NT2/D1 (cell line): Measurements from ENCODE around the gene KRT37.
A peak's percentile ranks its signal among the peaks of the same experiment; 100 is the strongest.

Experiments used
- DNase-seq: peaks from one replicate; pipeline ENCODE4 v3.0.0-alpha.2; 2011; ENCODE audit warnings: low read depth, low spot score
- H3K27me3 ChIP-seq: 2 replicates; pipeline ENCODE4 v1.6.0; 2011; ENCODE audit warnings: mild to moderate bottlenecking; ENCODE audit not compliant: insufficient read length, insufficient read depth
- H3K36me3 ChIP-seq: 2 replicates; pipeline ENCODE4 v1.6.1; 2011; ENCODE audit warnings: mild to moderate bottlenecking, low read length, mixed read lengths; ENCODE audit not compliant: insufficient read depth, insufficient read length
- H3K4me1 ChIP-seq: 2 replicates; pipeline ENCODE4 v1.5.1; 2011; ENCODE audit not compliant: insufficient read depth, insufficient read length
- H3K4me3 ChIP-seq: 2 replicates; pipeline ENCODE4 v1.5.1; 2011; ENCODE audit warnings: low read depth; ENCODE audit not compliant: insufficient read length
- H3K9ac ChIP-seq: 2 replicates; pipeline ENCODE4 v1.6.0; 2011; ENCODE audit warnings: low read depth; ENCODE audit not compliant: insufficient read length
- H3K9me3 ChIP-seq: 2 replicates; pipeline ENCODE4 v1.5.1; 2011; ENCODE audit warnings: mild to moderate bottlenecking, low read length; ENCODE audit not compliant: insufficient read depth
- SUZ12 ChIP-seq: IDR thresholded peaks from 2 replicates; pipeline ENCODE4 v1.6.1; 2011; ENCODE audit not compliant: insufficient read length, insufficient read depth; ENCODE audit errors: extremely low read depth
- YY1 ChIP-seq: IDR thresholded peaks from 2 replicates; pipeline ENCODE4 v1.6.1; 2011; ENCODE audit not compliant: insufficient read length, insufficient read depth
- ZNF274 ChIP-seq: IDR thresholded peaks from 2 replicates; pipeline ENCODE4 v1.6.1; 2011; ENCODE audit warnings: mild to moderate bottlenecking, low read depth, low read length

Gene KRT37

GRCh38 chr17:41415833-41416335 lies 8.5 kb downstream of the KRT37 start:
- H3K9ac ChIP-seq, result no peak overlapping the region
- H3K36me3 ChIP-seq, result no peaks in the 10 kb centered on the region
- TF ChIP-seq YY1, result no peak
- no peak for TF ChIP-seq ZNF274
- no peak for TF ChIP-seq SUZ12
- no peaks in the 10 kb centered on the region for H3K27me3 ChIP-seq
- no peaks in the 10 kb centered on the region; the same call in 1 of the 2 replicates for H3K9me3 ChIP-seq
- DNase-seq, result no peak
- H3K4me1 ChIP-seq, result peaks cover 8% of the 10 kb centered on the region
- no peak overlapping the region for H3K4me3 ChIP-seq

- H3K36me3 ChIP-seq, result no peaks in the 10 kb centered on the region
- no peak overlapping the region for H3K9ac ChIP-seq
- H3K27me3 ChIP-seq, result no peaks in the 10 kb centered on the region
- no peaks in the 10 kb centered on the region; the same call in 1 of the 2 replicates for H3K9me3 ChIP-seq
- TF ChIP-seq SUZ12, result no peak
- no peak for TF ChIP-seq YY1
- TF ChIP-seq ZNF274, result no peak
- H3K4me3 ChIP-seq, result no peak overlapping the region
- DNase-seq, result no peak
- peaks cover 8% of the 10 kb centered on the region for H3K4me1 ChIP-seq
Measured at GRCh38 chr17:41415411-41415810, 9.0 kb downstream of the KRT37 start.

DNA sequence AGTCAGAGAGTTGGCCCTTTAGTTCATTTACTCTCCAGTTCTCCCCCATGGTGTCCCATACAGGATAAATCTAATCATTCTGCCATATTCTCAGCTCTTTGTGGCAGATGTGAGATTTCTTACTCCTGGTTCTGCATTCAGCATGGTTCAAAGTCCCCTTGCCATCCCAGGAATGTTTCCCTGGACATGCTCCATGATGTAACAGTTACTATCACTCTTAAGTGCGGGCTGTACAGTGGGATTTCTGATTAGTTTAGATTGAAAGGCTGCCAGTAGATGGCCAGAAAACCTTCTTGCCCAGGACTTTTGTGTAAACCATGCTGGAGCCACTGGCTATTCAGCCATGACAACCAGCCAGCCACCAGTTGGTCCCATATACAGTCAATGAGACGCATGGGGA lies 10.4 kb downstream of the KRT37 start:
- DNase-seq, result no peak
- Histone ChIP-seq H3K27me3 (no peaks in the 10 kb centered on the region), H3K36me3 (no peaks in the 10 kb centered on the region), H3K4me1 (peaks cover 8% of the 10 kb centered on the region), H3K9ac (no peak overlapping the region), H3K4me3 (no peak overlapping the region), H3K9me3 (no peaks in the 10 kb centered on the region; the same call in 1 of the 2 replicates)
- TF ChIP-seq ZNF274 (no peak), SUZ12 (no peak), YY1 (no peak)

GRCh38 chr17:41413353-41413957 lies 10.9 kb downstream of the KRT37 start:
- DNase-seq, result peak; percentile 48
- TF ChIP-seq SUZ12 (no peak), ZNF274 (no peak), YY1 (no peak)
- Histone ChIP-seq H3K4me3 (no peak overlapping the region), H3K27me3 (no peaks in the 10 kb centered on the region), H3K9ac (no peak overlapping the region), H3K4me1 (peaks cover 8% of the 10 kb centered on the region), H3K9me3 (no peaks in the 10 kb centered on the region; the same call in 1 of the 2 replicates), H3K36me3 (no peaks in the 10 kb centered on the region)

DNA sequence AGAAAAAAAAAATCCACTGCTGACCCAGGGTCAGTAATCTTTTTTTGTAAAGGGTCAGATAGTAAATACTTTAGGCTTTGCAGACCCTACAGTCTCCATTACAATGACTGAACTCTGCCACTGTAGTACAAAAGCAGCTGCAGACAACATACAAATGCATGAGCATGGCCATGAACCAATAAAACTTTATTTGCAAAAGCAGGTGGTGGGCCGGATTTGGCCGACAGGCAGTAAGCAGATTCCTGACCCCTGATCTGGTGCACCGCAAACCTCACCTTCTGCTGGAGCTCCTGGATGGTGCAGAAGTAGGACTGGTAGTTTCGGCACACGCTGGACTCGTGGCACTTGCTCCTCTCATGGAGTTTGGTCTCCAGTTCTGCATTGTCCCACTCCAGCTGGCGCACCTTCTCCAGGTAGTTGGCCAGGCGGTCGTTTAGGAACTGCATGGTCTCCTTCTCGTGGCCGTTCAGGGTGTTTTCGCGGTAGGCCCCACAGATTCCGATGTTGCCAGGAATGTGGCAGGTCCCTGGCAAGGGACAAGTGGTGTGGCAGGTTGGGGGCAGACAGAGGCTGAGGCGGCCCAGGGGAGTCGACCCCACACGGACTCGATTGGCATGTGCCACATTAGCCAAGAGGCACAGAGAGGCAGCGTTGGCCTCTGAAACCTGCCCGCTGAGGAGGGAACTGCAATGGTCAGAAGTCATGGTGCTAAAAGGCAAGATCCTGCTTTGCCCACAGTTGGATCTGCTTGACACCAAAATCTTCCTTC lies 13.1 kb downstream of the KRT37 start:
- TF ChIP-seq ZNF274 (no peak), SUZ12 (no peak), YY1 (no peak)

DNA sequence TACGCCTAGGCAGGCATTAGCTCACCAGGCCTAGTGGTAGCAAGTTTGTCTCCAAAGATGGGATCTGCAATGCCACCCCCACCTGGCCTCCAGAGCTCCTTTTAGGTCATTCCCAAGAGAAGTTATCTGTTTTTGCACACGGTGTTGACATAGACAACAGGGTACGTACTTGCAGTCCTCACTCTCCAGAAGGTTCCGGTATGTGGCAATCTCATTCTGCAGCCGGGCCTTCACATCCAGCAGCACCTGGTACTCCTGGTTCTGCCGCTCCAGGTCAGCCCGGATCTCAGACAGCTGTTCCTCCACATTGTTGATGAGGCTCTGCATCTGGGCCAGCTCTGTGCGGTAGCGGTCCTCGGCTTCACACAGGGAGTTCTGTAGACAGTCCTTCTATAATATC lies 17.2 kb downstream of the KRT37 start:
- DNase-seq, result no peak
- H3K4me3 ChIP-seq, result no peak overlapping the region
- no peaks in the 10 kb centered on the region for H3K4me1 ChIP-seq
- no peaks in the 10 kb centered on the region for H3K27me3 ChIP-seq
- no peaks in the 10 kb centered on the region for H3K36me3 ChIP-seq
- no peak overlapping the region for H3K9ac ChIP-seq
- TF ChIP-seq SUZ12, result no peak
- TF ChIP-seq YY1, result no peak
- TF ChIP-seq ZNF274, result no peak
- no peaks in the 10 kb centered on the region; the same call in 1 of the 2 replicates for H3K9me3 ChIP-seq

More for the DNA sequence above, 13.1 kb downstream of the KRT37 start:
- no peak for DNase-seq
- Histone ChIP-seq H3K4me1 (peaks cover 8% of the 10 kb centered on the region), H3K9me3 (no peaks in the 10 kb centered on the region; the same call in 1 of the 2 replicates), H3K27me3 (no peaks in the 10 kb centered on the region), H3K36me3 (no peaks in the 10 kb centered on the region), H3K4me3 (no peak overlapping the region), H3K9ac (no peak overlapping the region)

- no peaks in the 10 kb centered on the region for H3K4me1 ChIP-seq
- H3K9me3 ChIP-seq, result no peaks in the 10 kb centered on the region
- DNase-seq, result no peak
- no peak overlapping the region for H3K4me3 ChIP-seq
- H3K9ac ChIP-seq, result no peak overlapping the region
- H3K27me3 ChIP-seq, result no peaks in the 10 kb centered on the region
- TF ChIP-seq YY1 (no peak), SUZ12 (no peak), ZNF274 (no peak)
- no peaks in the 10 kb centered on the region for H3K36me3 ChIP-seq
Measured at GRCh38 chr17:41406205-41406604, 18.2 kb downstream of the KRT37 start.
